K562 (cell line): ENCODE data around the gene ZSCAN22. TPM values are rescaled to one million over a fixed set of nuclear protein-coding genes. Genes with fewer than 3 reads are reported as not detected.

Experiments used
- BCL6 ChIP-seq: fragments of 250-450 bp; sonication (Bioruptor Pico); IDR thresholded peaks from 2 replicates; pipeline ENCODE4 v1.4.0; 2020
- FOXM1 ChIP-seq, 2 experiments: fragments of 450-650 bp in 1 of 2; sonication (generic) in 1 of 2; formaldehyde crosslinking in 1 of 2; IDR thresholded peaks; 2 replicates each; pipeline versions ENCODE4 v1.6.1 to v1.9.0; 2017 to 2022; ENCODE audit warnings: low read depth in 2 of 2, mild to moderate bottlenecking in 2 of 2, missing genetic modification reagents in 1 of 2, moderate library complexity in 1 of 2
- GTF2A2 ChIP-seq: IDR thresholded peaks from 2 replicates; pipeline ENCODE4 v1.6.1; 2016; ENCODE audit warnings: mild to moderate bottlenecking, missing genetic modification characterization, missing compliant biosample characterization
- HLTF ChIP-seq: fragments of 450-650 bp; IDR thresholded peaks from 2 replicates; pipeline ENCODE4 v1.6.1; 2016
- MLLT1 ChIP-seq, 2 experiments: fragments of 450-650 bp; IDR thresholded peaks; 2 replicates each; pipeline ENCODE4 v1.6.1; 2016
- NKRF ChIP-seq: fragments of 450-650 bp; IDR thresholded peaks from 2 replicates; pipeline ENCODE4 v1.6.1; 2016; ENCODE audit warnings: borderline replicate concordance
- PTBP1 ChIP-seq: fragments of 200-400 bp; formaldehyde crosslinking; IDR thresholded peaks from 2 replicates; pipeline ENCODE4 v1.6.1; 2017; ENCODE audit warnings: low read depth, low read length
- RAD21 ChIP-seq, 2 experiments: fragments of 250-450 bp in 1 of 2; fragments of 450-650 bp in 1 of 2; sonication (Bioruptor Pico) in 1 of 2; formaldehyde crosslinking in 1 of 2; IDR thresholded peaks in 1 of 2; conservative IDR thresholded peaks in 1 of 2; 2 replicates each; pipeline versions ENCODE4 v1.4.0 to v1.8.0; 2020 to 2022; ENCODE audit warnings: mild to moderate bottlenecking in 2 of 2, moderate library complexity in 1 of 2
- SIRT6 ChIP-seq: IDR thresholded peaks from one replicate; pipeline ENCODE4 v1.6.1; 2012; ENCODE audit warnings: low read depth, mild to moderate bottlenecking, control low read depth, inconsistent platforms, low read length, moderate library complexity
- SP1 ChIP-seq: sonication (generic); formaldehyde crosslinking; IDR thresholded peaks from 2 replicates; pipeline ENCODE4 v1.8.1; 2022; ENCODE audit warnings: mild to moderate bottlenecking, missing genetic modification reagents
- ZKSCAN8 ChIP-seq: fragments of 200-800 bp; sonication (Bioruptor generic); IDR thresholded peaks from 2 replicates; pipeline ENCODE4 v1.6.1; 2016; ENCODE audit warnings: missing genetic modification characterization, missing compliant biosample characterization
- ZNF124 ChIP-seq: sonication (generic); formaldehyde crosslinking; IDR thresholded peaks from 2 replicates; pipeline ENCODE4 v1.8.1; 2022; ENCODE audit warnings: missing genetic modification reagents
- ZNF212 ChIP-seq: fragments of 450-650 bp; formaldehyde crosslinking; IDR thresholded peaks from 2 replicates; pipeline ENCODE4 v1.4.0; 2020; ENCODE audit warnings: mild to moderate bottlenecking
- ZNF274 ChIP-seq: IDR thresholded peaks from 2 replicates; pipeline ENCODE4 v1.6.1; 2011; ENCODE audit warnings: low read depth, mild to moderate bottlenecking, low read length, moderate library complexity, borderline replicate concordance
- ZZZ3 ChIP-seq: fragments of 450-650 bp; IDR thresholded peaks from 2 replicates; pipeline ENCODE4 v1.6.1; 2016; ENCODE audit warnings: antibody characterized with exemption, mild to moderate bottlenecking, moderate library complexity
- polyA plus RNA-seq, 8 experiments: library from polyadenylated mRNA; depleted of rRNA in 4 of 8; stranded (reverse) in 5 of 8; unstranded in 3 of 8; fragments of >200 nt; fragmentation: Nextera tagmentation in 2 of 8; fragmentation: Illumina TruSeq in 1 of 8; extraction: Ambion mirVana in 2 of 8; extraction: Trizol in 1 of 8; gene quantifications; 2 replicates each; pipeline versions ENCODE4 v1.2.1 to v1.2.3, GENCODE V29; 2011 to 2014; ENCODE audit warnings: inconsistent platforms in 1 of 8, missing spikeins in 1 of 8
- total RNA-seq, 7 experiments: library from RNA; depleted of rRNA in 6 of 7; stranded (reverse); fragments of >200 nt in 6 of 7; fragmentation: Illumina TruSeq in 2 of 7; extraction: Trizol in 2 of 7; gene quantifications; 2 replicates each; pipeline versions ENCODE4 v1.2.1 to v1.2.3, GENCODE V29; 2011 to 2021; ENCODE audit warnings: low replicate concordance in 1 of 7

Gene ZSCAN22
- total and polyA plus RNA-seq, 9 of the 15 experiments (the other 6 are each of a cell fraction or from before 2014, with no cell fraction given): 0.98 to 5.3 (median 3.0) TPM

DNA sequence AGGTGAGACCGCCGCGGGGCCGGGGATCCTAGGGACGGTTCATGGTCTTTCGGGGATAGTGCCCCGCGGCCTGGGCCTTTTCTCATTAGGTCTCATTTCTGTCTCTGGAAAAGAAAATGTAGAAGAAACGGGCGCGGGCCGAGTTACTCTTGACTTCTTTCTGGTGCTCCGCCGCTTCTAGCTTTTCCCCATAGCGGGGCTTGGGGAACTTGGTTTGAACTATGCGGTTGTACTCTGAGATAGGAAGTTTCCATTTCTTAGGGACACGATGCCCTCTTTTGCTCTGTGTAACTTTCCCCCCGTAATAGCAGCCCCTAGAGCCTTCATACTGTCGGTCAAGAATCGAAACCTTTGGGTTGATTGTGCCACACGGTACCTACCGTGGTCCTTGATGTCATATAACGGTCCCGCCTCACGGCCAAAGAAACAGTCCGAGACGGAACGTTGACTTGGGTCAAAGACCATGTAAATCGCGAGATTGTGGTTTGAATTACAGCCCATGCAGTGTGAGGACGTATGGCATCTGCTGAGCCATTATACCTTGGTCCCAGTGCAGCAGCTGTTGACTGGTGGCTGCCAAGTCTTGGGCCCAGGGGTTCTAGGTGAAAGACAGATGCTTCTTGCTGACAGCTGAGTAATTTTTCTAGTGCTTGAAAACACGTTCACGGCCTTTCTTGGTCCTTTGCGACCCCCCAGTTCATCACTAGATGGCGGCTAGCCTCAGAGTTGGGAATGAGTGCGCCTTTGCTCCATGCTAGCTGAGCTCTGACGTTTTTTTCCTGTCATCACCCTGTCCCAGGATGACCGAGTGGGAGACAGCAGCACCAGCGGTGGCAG lies 60.8 kb downstream of the ZSCAN22 start (continued):
- 0 out of 4 replicates have a peak, but pooled peaks of 1 of the 2 experiments have one; percentile 13 for TF ChIP-seq MLLT1 (IDR thresholded peaks at IDR 0.05)
- TF ChIP-seq NKRF: peak; percentile 97
- peak; percentile 59 for TF ChIP-seq SIRT6
- no peak for TF ChIP-seq BCL6
- TF ChIP-seq ZNF124: no peak
- no peak for TF ChIP-seq ZNF212 (CRISPR knock-in tag)
- TF ChIP-seq SP1 (CRISPR knock-in tag): peak; percentile 63; the same call in 1 of the 2 replicates
- TF ChIP-seq FOXM1 (IDR thresholded peaks at IDR 0.05; ENCODE audit: low read depth): no peak
- no peak for TF ChIP-seq FOXM1 (CRISPR knock-in tag; IDR thresholded peaks at IDR 0.05; ENCODE audit: low read depth)
- no peak for TF ChIP-seq ZKSCAN8 (CRISPR knock-in tag)
- 0 out of 2 replicates have a peak, but pooled peaks have one; percentile 71 for TF ChIP-seq GTF2A2 (tag)
- TF ChIP-seq ZNF274: no peak
- 0 out of 2 replicates have a peak, but pooled peaks have one; percentile 12 for TF ChIP-seq HLTF
- TF ChIP-seq RAD21 (CRISPR knock-in tag; conservative IDR thresholded peaks at IDR 0.05 in 1 of 2, IDR thresholded peaks at IDR 0.05 in 1 of 2): peak in 1 of 2 experiments; percentile 34; a peak in 1 of 4 replicates
- TF ChIP-seq PTBP1: 0 out of 2 replicates have a peak, but pooled peaks have one; percentile 78
- no peak for TF ChIP-seq ZZZ3
